GM18505 (cell line): Measurements from ENCODE around the gene RPL13.

Experiments used
- ATAC-seq: cut with Tn5 transposase; IDR thresholded peaks from one replicate; pipeline ENCODE4 v1.9.1; 2021; ENCODE audit not compliant: unreplicated experiment
- POLR2A ChIP-seq: IDR thresholded peaks from 4 replicates; pipeline ENCODE4 v1.6.1; 2011; ENCODE audit warnings: borderline replicate concordance; ENCODE audit not compliant: insufficient read depth, insufficient read length; ENCODE audit errors: extremely low read depth

Gene RPL13

DNA sequence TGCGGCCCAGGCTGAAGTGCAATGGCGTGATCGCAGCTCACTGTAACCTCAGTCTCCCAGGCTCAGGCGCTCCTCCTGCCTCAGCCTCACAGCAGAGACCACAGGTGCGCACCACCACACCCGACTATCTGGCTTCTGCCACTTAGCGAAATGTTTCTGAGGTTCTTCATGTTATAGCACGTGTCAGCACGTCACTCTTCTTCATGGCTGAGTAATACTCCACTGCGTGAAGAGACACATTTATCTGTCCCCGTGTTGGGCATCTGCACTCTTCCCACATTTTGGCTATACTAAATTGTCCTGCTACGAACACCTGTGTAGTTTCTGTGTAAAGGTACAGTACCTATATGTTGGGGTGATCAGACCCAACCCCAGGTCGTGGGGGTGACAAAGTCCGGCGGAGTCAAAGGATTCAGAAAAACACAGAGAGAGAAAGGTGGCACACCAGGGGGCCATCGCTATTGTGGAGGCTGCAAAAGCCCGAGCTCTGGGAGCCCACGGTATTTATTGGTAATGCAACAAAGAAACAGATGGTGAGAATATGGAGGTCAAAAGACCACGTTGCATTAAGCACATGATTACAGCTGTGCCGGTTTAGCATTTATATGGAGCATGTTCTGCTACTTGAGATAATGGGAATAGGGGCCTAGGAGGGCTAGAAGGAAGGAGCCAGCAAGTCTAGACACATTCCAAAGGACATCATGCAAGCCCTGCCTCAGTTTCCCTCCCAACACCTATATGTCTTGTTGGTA lies 52.1 kb downstream of the RPL13 start:
- no peak for ATAC-seq
- no peak for TF ChIP-seq POLR2A

GRCh38 chr16:89613231-89613953 lies 52.9 kb downstream of the RPL13 start, which contains the start of gene DPEP1:
DPEP1 (plus strand) TSS chr16:89613642; CDS start chr16:89630411, 16,769 bp downstream.
- TF ChIP-seq POLR2A = no peak
- ATAC-seq = no peak

DNA sequence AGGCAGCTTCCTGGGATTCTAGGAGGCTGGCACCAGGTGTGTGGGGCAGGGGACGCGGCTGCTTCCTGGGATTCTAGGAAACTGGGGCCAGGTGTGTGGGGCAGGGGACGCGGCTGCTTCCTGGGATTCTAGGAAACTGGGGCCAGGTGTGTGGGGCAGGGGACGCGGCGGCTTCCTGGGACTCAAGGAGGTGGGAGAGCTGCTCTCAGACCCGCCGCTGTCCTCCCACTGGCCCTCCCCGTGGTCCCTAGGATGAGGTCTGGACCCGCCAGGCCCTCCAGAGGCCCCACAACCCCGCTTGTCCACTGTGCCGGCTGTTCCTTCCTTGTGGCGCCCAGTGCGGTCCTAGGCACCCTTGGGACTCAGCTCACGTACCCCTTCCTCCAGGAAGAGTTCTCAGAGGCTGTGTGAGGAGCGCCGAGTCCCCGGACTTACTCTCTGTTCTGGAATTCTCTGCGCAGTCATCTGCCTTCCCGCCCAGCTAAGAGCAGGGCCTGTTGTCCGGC lies 53.5 kb downstream of the RPL13 start:
- no peak for ATAC-seq
- no peak for TF ChIP-seq POLR2A
